OCI-LY7 (cell line): ENCODE measurements around the gene CCAR1.

Experiments used
- CTCF ChIP-seq: fragments of 200-600 bp; sonication (generic); conservative IDR thresholded peaks from 2 replicates; pipeline ENCODE4 v1.5.1; 2014; ENCODE audit warnings: mild to moderate bottlenecking, antibody characterized with exemption, low read length, moderate library complexity, mixed read lengths
- EZH2phosphoT487 ChIP-seq: fragments of 200-600 bp; sonication (generic); IDR thresholded peaks from 2 replicates; pipeline ENCODE4 v1.6.1; 2018; ENCODE audit warnings: low read depth, borderline replicate concordance, mild to moderate bottlenecking, mixed run types, antibody characterized with exemption, low read length, moderate library complexity, mixed read lengths

DNA sequence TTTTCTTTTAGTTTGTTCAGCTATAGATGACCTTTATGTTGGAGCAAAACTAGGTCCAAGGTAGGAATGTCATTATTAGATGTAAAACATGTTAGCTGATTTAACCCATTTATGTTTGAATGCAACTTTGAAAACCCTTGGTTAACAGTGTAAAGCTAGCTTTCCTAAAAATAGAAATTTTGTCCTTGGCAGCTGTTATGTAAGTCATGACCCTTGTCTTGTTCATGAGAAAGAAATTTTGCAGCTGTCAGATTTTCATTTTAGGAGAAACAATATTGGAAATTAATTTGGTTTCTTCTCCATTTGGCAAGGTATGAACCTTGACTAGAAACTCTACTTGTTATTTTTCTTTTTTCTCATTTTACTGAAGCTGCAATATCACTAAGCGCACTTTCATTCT is 23.9 kb upstream of the CCAR1 start:
- TF ChIP-seq CTCF = no peak
- no peak for TF ChIP-seq EZH2phosphoT487
